Measurements from ENCODE around the gene PDE11A. TPM values are rescaled to one million over a fixed set of nuclear protein-coding genes. Genes with fewer than 3 reads are reported as not detected.
A peak's percentile ranks its signal among the peaks of the same experiment; 100 is the strongest.

Gene PDE11A
- total RNA-seq, 1 donor from 2014 or later: 2.0 TPM

GRCh38 chr2:177714704-177715103, 357.9 kb downstream of the PDE11A start:
- no peak overlapping the region for H3K27ac Mint-ChIP-seq

GRCh38 chr2:177712462-177712861, 360.1 kb downstream of the PDE11A start:
- Mint-ChIP-seq H3K36me3 (no peaks in the 10 kb centered on the region), H3K4me3 (no peak overlapping the region), H3K4me1 (ENCODE audit: unreplicated experiment) (peaks cover 8% of the 10 kb centered on the region), H3K27ac (no peak overlapping the region), H3K9me3 (no peaks in the 10 kb centered on the region), H3K27me3 (no peaks in the 10 kb centered on the region)
- TF ChIP-seq, protein P1, sequence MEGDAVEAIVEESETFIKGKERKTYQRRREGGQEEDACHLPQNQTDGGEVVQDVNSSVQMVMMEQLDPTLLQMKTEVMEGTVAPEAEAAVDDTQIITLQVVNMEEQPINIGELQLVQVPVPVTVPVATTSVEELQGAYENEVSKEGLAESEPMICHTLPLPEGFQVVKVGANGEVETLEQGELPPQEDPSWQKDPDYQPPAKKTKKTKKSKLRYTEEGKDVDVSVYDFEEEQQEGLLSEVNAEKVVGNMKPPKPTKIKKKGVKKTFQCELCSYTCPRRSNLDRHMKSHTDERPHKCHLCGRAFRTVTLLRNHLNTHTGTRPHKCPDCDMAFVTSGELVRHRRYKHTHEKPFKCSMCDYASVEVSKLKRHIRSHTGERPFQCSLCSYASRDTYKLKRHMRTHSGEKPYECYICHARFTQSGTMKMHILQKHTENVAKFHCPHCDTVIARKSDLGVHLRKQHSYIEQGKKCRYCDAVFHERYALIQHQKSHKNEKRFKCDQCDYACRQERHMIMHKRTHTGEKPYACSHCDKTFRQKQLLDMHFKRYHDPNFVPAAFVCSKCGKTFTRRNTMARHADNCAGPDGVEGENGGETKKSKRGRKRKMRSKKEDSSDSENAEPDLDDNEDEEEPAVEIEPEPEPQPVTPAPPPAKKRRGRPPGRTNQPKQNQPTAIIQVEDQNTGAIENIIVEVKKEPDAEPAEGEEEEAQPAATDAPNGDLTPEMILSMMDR (conservative IDR thresholded peaks at IDR 0.05): no peak
- DNase-seq (ENCODE audit: extremely low spot score, unreplicated experiment): no peak

More at GRCh38 chr2:177714704-177715103, 357.9 kb downstream of the PDE11A start:
- TF ChIP-seq, protein P1 (conservative IDR thresholded peaks at IDR 0.05): no peak
- no peaks in the 10 kb centered on the region for H3K27me3 Mint-ChIP-seq
- DNase-seq (ENCODE audit: extremely low spot score, unreplicated experiment): no peak
- H3K36me3 Mint-ChIP-seq: no peaks in the 10 kb centered on the region
- H3K9me3 Mint-ChIP-seq: no peaks in the 10 kb centered on the region
- H3K4me1 Mint-ChIP-seq (ENCODE audit: unreplicated experiment): peaks cover 8% of the 10 kb centered on the region
- H3K4me3 Mint-ChIP-seq: no peak overlapping the region

GRCh38 chr2:177711483-177712265, 360.9 kb downstream of the PDE11A start:
- TF ChIP-seq, protein P1 (conservative IDR thresholded peaks at IDR 0.05): no peak
- Mint-ChIP-seq H3K27me3 (no peaks in the 10 kb centered on the region), H3K4me1 (ENCODE audit: unreplicated experiment) (peaks cover 8% of the 10 kb centered on the region), H3K36me3 (no peaks in the 10 kb centered on the region), H3K27ac (no peak overlapping the region), H3K4me3 (peak overlapping the region; percentile 5), H3K9me3 (no peaks in the 10 kb centered on the region)
- no peak for DNase-seq (ENCODE audit: extremely low spot score, unreplicated experiment)

- H3K4me1 Mint-ChIP-seq (ENCODE audit: unreplicated experiment): peaks cover 9% of the 10 kb centered on the region
Observed at GRCh38 chr2:177710889-177711288, 361.7 kb downstream of the PDE11A start.

GRCh38 chr2:177709986-177710401, 362.6 kb downstream of the PDE11A start:
- no peak overlapping the region for H3K4me3 Mint-ChIP-seq
- no peaks in the 10 kb centered on the region for H3K9me3 Mint-ChIP-seq
- H3K27ac Mint-ChIP-seq: no peak overlapping the region
- no peaks in the 10 kb centered on the region for H3K36me3 Mint-ChIP-seq
- peaks cover 13% of the 10 kb centered on the region for H3K4me1 Mint-ChIP-seq (ENCODE audit: unreplicated experiment)
- DNase-seq (ENCODE audit: extremely low spot score, unreplicated experiment): no peak
- no peaks in the 10 kb centered on the region for H3K27me3 Mint-ChIP-seq
- TF ChIP-seq, protein P1 (conservative IDR thresholded peaks at IDR 0.05): no peak

More at GRCh38 chr2:177710889-177711288, 361.7 kb downstream of the PDE11A start:
- Mint-ChIP-seq H3K4me3 (no peak overlapping the region), H3K27ac (no peak overlapping the region), H3K9me3 (no peaks in the 10 kb centered on the region), H3K36me3 (no peaks in the 10 kb centered on the region), H3K27me3 (no peaks in the 10 kb centered on the region)
- no peak for DNase-seq (ENCODE audit: extremely low spot score, unreplicated experiment)
- TF ChIP-seq, protein P1 (conservative IDR thresholded peaks at IDR 0.05): no peak

All from type B pancreatic cell (in vitro differentiated cells).